ENCODE results near the gene RAB15.

Gene RAB15

GRCh38 chr14:64971943-64972791, at the start of gene RAB15:
TSS of gene RAB15 (minus strand) at chr14:64972336. CDS start at chr14:64972076, 260 bp downstream.
- no peak for DNase-seq

DNA sequence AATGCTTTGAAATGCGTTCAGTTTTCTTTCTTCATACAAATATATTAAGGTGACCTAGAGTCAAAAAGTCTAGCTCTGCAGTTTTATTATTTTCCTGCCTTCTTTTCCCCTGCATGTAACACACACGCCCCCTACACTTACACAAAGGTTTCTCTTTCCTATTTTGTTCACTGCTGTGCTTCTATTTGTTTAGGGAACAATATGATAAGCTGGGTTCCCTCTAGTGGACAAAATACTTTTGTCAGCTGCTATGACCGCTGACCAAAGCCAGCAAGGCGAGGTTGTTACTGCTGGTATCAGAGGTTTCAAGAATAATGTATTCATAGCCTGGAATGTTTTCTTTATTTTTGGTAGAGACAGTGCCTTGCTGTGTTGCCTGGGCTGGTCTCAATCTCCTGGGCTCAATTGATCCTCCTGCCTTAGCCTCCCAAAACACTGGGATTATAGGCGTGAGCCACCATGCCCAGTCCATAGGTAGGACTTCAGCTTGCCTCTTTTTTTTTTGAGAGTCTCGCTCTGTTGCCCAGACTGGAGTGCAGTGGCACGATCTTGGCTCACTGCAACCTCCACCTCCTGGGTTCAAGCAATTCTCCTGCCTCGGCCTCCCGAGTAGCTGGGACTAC, 47.9 kb upstream of the RAB15 start:
- DNase-seq, result peak; percentile 34

DNA sequence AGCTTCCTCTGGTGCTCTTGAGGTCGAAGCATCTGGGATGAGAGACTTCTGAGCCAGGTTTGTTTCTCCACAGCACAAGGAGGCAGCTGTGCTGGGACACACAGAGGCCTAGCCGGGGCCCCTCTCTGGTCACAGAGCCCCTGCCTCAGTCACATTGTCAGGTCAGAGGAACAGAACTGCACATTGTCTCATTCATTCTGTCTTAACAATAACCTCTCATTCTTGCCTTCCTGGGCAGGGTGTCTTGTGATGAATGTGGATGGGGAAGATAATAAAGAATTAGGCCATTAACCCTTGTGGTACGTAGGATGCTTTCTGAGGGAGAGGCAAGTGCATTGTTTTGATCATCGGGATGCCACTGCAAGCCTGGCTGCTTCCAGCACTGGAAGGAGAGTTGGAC, 44.3 kb upstream of the RAB15 start:
- DNase-seq, result no peak

- no peak for DNase-seq
These were observed 43.3 kb upstream of the RAB15 start for GRCh38 chr14:65015391-65015790.

GRCh38 chr14:65012353-65012752, 40.2 kb upstream of the RAB15 start:
- DNase-seq, result no peak

- no peak for DNase-seq
These were observed 39.4 kb upstream of the RAB15 start for GRCh38 chr14:65011538-65011937.

DNA sequence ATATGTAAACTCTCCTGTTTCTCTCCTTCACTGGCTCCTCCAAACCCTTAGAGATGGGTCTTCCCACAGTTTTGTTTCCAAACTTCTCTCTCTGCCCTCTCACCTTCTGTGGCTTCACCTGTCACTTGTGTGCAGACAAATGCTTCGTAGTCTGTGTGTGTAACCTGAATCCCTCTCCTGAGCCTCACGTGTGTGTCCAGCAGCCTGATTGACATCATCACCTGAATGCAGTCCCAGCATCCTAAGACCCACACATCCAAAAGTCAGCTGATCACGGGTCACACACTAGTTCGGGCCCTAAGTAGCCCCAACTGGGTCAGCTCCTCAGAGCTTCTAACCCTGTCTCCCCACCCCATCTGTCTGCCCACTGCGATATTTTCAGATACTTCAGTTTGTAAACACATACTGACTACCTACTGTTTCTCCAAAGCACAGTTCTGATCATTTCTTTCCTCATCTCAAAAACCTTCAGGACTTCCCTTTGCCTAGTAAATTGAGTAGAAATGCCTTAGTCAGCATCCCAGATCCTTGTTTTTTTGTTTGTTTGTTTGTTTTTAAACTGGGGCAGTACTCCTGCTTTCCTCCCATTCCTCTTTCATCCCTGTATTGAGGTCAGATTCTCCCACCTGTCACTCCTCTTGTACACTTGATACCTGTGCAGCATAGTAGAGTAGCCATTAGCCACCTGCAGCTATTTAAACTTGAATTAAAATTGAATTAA, 38.2 kb upstream of the RAB15 start:
- no peak for DNase-seq

- no peak for DNase-seq
These were observed 35.1 kb upstream of the RAB15 start for GRCh38 chr14:65007202-65007601.

DNA sequence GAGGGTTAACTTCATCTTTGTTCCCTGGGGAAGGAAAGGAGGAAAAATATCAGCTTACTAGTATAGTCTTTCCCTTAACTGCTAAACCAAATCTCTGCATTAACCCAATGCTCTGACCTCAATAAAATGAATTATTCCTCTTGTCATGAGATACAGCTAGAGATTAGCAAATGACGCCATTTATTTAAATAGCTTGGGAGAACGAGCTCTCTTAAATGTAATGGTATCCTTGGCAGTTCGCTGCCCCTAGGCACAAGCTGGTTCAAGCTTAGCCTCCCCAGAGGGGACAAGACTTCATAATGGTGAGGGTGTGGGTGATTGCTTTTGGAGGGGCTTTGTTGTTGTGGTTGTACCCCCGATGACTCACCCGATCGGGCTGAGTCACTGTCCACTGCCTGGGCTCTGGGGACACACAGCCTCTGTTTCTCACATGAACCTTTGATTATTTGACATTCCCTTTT, 34.2 kb upstream of the RAB15 start:
- no peak for DNase-seq

DNA sequence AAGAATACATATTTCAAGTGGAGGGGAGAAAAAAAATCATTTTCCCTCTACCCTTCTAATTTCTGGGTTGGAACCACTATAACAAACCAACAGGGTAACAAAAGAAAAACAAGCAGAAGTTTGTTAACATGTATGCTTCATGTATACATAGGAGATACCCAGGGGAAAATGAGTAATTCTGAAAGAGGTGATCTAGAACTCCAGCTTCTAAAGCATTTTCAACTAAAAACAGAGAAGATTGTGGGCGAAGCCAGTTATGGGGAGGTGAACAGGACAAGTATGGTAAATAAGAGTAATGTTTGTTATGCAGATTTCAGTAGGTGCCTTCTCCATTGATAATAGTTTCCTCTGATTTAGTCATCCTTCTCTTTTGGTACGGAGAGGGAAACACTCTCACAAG, 31.3 kb upstream of the RAB15 start:
- no peak for DNase-seq

GRCh38 chr14:65002586-65003210, 30.6 kb upstream of the RAB15 start:
- no peak for DNase-seq

- no peak for DNase-seq
These were observed 29.6 kb upstream of the RAB15 start for GRCh38 chr14:65001723-65002122.

DNA sequence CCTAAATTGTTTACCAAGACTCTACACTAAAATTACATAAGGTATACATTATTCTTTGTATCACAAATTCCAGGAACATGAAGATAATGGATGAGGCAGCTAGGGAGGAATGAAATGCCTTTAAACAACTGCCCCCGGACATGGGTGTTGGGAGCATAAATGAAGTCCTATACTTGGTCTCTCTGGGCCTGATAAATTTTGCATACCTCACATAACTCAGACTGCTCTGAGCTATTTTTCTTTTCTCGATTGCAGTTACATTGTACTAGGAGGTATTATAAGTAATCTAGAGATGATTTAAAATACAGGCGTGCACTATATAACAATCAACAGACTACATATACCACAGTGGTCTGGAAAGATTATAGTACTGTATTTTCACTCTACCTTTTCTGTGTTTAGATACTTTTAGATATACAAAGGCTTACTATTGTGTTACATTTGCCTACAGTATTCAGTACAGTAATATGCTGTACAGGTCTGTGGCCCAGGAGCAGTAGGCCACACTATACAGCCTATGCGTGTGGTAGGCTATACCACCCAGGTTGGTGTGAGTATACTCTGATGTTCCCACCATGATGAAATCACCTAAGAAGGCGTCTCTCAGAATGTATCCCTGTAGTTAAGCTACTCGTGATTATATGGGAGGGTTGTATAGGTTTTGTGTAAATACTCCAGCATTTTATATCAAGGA, 28.9 kb upstream of the RAB15 start:
- DNase-seq, result no peak

- DNase-seq, result no peak
These were observed 26.4 kb upstream of the RAB15 start for GRCh38 chr14:64998455-64998931.

DNA sequence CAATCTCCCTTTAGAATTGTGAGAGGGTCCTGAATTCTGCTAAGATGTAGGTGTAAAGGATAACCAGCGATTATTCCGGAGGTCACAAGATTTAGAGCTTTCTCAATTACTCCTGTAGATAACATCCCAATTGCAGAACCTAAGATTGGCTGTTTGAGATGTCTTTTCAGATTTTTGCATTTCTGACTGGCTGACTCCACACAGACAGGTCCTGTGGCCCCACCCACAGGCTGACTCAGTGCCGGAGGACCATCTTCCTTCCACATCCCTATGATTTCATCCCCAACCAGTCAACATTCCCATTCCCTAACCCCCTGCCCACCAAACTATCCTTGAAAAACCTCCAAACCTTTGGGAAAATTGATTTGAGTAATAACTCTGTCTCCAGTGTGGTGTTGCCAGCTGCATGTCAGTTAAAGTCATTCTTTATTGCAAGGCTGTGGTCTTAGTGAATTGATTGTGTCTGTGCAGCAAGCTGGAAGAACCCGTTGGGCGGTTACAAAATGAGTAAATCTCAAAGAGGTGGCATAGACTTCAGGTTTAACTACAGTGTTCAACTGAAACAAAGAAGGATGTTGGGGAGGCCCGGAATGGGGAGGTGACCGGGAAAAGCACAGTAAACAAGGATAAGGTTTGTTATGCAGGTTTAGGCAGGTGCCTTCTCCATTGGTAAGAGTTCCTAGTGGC, 25.1 kb upstream of the RAB15 start:
- DNase-seq, result no peak

- DNase-seq, result no peak
These were observed 23.2 kb upstream of the RAB15 start for GRCh38 chr14:64995291-64995690.

GRCh38 chr14:64994540-64994939, 22.4 kb upstream of the RAB15 start:
- DNase-seq, result no peak

DNA sequence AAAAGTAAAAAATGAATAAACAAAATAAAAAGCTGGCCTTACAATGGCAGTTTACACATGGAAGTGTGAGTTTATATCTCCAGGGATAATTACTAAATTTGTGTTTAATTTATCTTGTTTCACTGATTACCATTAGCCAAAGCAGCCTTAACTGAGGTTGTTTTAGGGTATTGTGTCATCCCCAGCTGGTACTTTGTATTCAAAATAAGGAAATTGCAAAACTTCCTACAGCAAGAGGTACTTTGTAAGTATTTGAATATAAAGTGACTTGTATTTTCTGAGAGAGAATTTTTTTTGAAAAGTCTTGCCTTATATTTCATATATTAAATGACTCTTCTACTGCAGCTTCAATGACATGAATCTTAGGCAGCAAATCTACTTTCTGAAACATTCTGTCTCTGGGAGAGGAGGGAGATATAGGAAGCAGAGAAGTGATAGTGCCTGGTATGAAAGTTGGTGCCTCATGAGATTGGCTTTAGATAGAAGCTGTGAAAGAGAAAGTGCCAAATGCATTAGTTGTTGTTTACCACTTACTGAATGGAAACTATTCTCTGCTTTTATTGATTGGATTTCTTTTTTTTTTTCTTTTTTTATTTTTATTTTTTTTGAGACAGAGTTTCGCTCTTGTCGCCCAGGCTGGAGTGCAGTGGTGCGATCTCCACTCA, 21.3 kb upstream of the RAB15 start:
- DNase-seq, result no peak

GRCh38 chr14:64992328-64992885, 20.3 kb upstream of the RAB15 start:
- no peak for DNase-seq

GRCh38 chr14:64990939-64991338, 18.8 kb upstream of the RAB15 start:
- DNase-seq, result no peak

DNA sequence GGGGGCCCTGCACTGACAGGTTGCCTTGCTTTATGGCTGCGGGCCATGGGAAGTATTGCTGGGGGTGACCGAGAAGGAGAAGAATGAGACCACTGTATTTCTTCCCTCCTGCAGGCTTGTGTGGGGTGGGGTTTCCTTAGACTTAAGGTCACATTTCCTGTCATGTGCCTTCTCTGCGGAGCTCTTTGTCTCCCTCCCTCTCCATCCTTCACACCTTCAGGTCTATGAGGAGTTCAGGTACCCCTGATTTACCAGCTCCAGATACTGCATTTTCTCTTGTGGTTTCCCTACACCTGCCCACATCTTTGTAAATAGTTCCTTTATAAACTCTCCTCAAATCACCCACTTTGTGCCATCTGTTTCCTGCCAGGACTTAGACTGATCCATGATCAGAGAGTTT, 18.2 kb upstream of the RAB15 start:
- no peak for DNase-seq
